ENCODE measurements around the gene ERLEC1. TPM values are rescaled to one million over a fixed set of nuclear protein-coding genes. Genes with fewer than 3 reads are reported as not detected.

The ERLEC1 gene
- total and polyA plus RNA-seq, 2 donors = 32.8 to 34.4 TPM

GRCh38 chr2:53859206-53860181 is 72.7 kb downstream of the ERLEC1 start, which contains the start of gene GPR75:
Gene GPR75, minus strand, starts transcription at chr2:53859967. Its CDS starts 5,211 bp downstream, at chr2:53854756.
- Histone ChIP-seq H3K9me3 (ENCODE audit: control insufficient read depth in 2 of 2, insufficient read depth in 1 of 2, low read length in 1 of 2) (no peaks in the 10 kb centered on the region), H3K27ac (ENCODE audit: low read depth in 1 of 2, low read length in 1 of 2) (no peak within 1 kb of the TSS), H3K36me3 (ENCODE audit: control insufficient read depth in 2 of 2, insufficient read depth in 2 of 2, low read length in 1 of 2) (peaks cover 8 to 11% of the 10 kb centered on the region in 2 donors), H3K27me3 (ENCODE audit: control insufficient read depth in 2 of 2, insufficient read depth in 1 of 2, low read length in 1 of 2) (no peaks in the 10 kb centered on the region), H3K4me1 (ENCODE audit: control insufficient read depth in 2 of 2, insufficient read depth in 2 of 2, low read length in 2 of 2) (no peaks in the 10 kb centered on the region), H3K4me3 (ENCODE audit: low read length in 2 of 2) (no peak within 1 kb of the TSS)
- WGBS = 92% methylated on average over 72 of the region's 72 CpGs
- no peak for DNase-seq (ENCODE audit: low read depth in 6 of 9, low spot score in 9 of 9)

- no peak for DNase-seq (ENCODE audit: low read depth in 6 of 9, low spot score in 9 of 9)
- Histone ChIP-seq H3K9me3 (ENCODE audit: control insufficient read depth in 2 of 2, insufficient read depth in 1 of 2, low read length in 1 of 2) (no peaks in the 10 kb centered on the region), H3K4me3 (ENCODE audit: low read length in 2 of 2) (no peak overlapping the region), H3K36me3 (ENCODE audit: control insufficient read depth in 2 of 2, insufficient read depth in 2 of 2, low read length in 1 of 2) (peaks cover 25 to 28% of the 10 kb centered on the region in 2 donors), H3K27ac (ENCODE audit: low read depth in 1 of 2, low read length in 1 of 2) (no peak overlapping the region), H3K4me1 (ENCODE audit: control insufficient read depth in 2 of 2, insufficient read depth in 2 of 2, low read length in 2 of 2) (no peaks in the 10 kb centered on the region), H3K27me3 (ENCODE audit: control insufficient read depth in 2 of 2, insufficient read depth in 1 of 2, low read length in 1 of 2) (no peaks in the 10 kb centered on the region)
- 82% methylated on average over 5 of the region's 5 CpGs for WGBS
Measured at GRCh38 chr2:53861824-53862223, 75.0 kb downstream of the ERLEC1 start.

GRCh38 chr2:53863538-53864227 is 76.8 kb downstream of the ERLEC1 start:
- H3K27me3 ChIP-seq (ENCODE audit: control insufficient read depth in 2 of 2, insufficient read depth in 1 of 2, low read length in 1 of 2) = no peaks in the 10 kb centered on the region
- H3K9me3 ChIP-seq (ENCODE audit: control insufficient read depth in 2 of 2, insufficient read depth in 1 of 2, low read length in 1 of 2) = no peaks in the 10 kb centered on the region
- no peak for DNase-seq (ENCODE audit: low read depth in 6 of 9, low spot score in 9 of 9)
- H3K36me3 ChIP-seq (ENCODE audit: control insufficient read depth in 2 of 2, insufficient read depth in 2 of 2, low read length in 1 of 2) = peaks cover 33 to 35% of the 10 kb centered on the region in 2 donors
- H3K4me3 ChIP-seq (ENCODE audit: low read length in 2 of 2) = no peak overlapping the region
- WGBS = 99% methylated on average over 6 of the region's 6 CpGs
- no peak overlapping the region for H3K27ac ChIP-seq (ENCODE audit: low read depth in 1 of 2, low read length in 1 of 2)
- H3K4me1 ChIP-seq (ENCODE audit: control insufficient read depth in 2 of 2, insufficient read depth in 2 of 2, low read length in 2 of 2) = no peaks in the 10 kb centered on the region

GRCh38 chr2:53865264-53865663 is 78.4 kb downstream of the ERLEC1 start:
- H3K27ac ChIP-seq (ENCODE audit: low read depth in 1 of 2, low read length in 1 of 2) = no peak overlapping the region
- H3K36me3 ChIP-seq (ENCODE audit: control insufficient read depth in 2 of 2, insufficient read depth in 2 of 2, low read length in 1 of 2) = peaks cover 27 to 43% of the 10 kb centered on the region in 2 donors
- H3K27me3 ChIP-seq (ENCODE audit: control insufficient read depth in 2 of 2, insufficient read depth in 1 of 2, low read length in 1 of 2) = no peaks in the 10 kb centered on the region
- no peaks in the 10 kb centered on the region for H3K4me1 ChIP-seq (ENCODE audit: control insufficient read depth in 2 of 2, insufficient read depth in 2 of 2, low read length in 2 of 2)
- no peak for DNase-seq (ENCODE audit: low read depth in 6 of 9, low spot score in 9 of 9)
- no peaks in the 10 kb centered on the region for H3K9me3 ChIP-seq (ENCODE audit: control insufficient read depth in 2 of 2, insufficient read depth in 1 of 2, low read length in 1 of 2)
- no peak overlapping the region for H3K4me3 ChIP-seq (ENCODE audit: low read length in 2 of 2)
- WGBS = 96% methylated on average over 2 of the region's 2 CpGs

- no peak for DNase-seq (ENCODE audit: low read depth in 6 of 9, low spot score in 9 of 9)
- 97% methylated on average over 5 of the region's 5 CpGs for WGBS
- H3K27me3 ChIP-seq (ENCODE audit: control insufficient read depth in 2 of 2, insufficient read depth in 1 of 2, low read length in 1 of 2) = no peaks in the 10 kb centered on the region
- peaks cover 27 to 50% of the 10 kb centered on the region in 2 donors for H3K36me3 ChIP-seq (ENCODE audit: control insufficient read depth in 2 of 2, insufficient read depth in 2 of 2, low read length in 1 of 2)
- H3K9me3 ChIP-seq (ENCODE audit: control insufficient read depth in 2 of 2, insufficient read depth in 1 of 2, low read length in 1 of 2) = no peaks in the 10 kb centered on the region
- no peak overlapping the region for H3K27ac ChIP-seq (ENCODE audit: low read depth in 1 of 2, low read length in 1 of 2)
- no peaks in the 10 kb centered on the region for H3K4me1 ChIP-seq (ENCODE audit: control insufficient read depth in 2 of 2, insufficient read depth in 2 of 2, low read length in 2 of 2)
- no peak overlapping the region for H3K4me3 ChIP-seq (ENCODE audit: low read length in 2 of 2)
Measured at GRCh38 chr2:53865962-53866361, 79.1 kb downstream of the ERLEC1 start.

- Histone ChIP-seq H3K4me3 (ENCODE audit: low read length in 2 of 2) (no peak overlapping the region), H3K27me3 (ENCODE audit: control insufficient read depth in 2 of 2, insufficient read depth in 1 of 2, low read length in 1 of 2) (no peaks in the 10 kb centered on the region), H3K4me1 (ENCODE audit: control insufficient read depth in 2 of 2, insufficient read depth in 2 of 2, low read length in 2 of 2) (no peaks in the 10 kb centered on the region), H3K27ac (ENCODE audit: low read depth in 1 of 2, low read length in 1 of 2) (no peak overlapping the region), H3K9me3 (ENCODE audit: control insufficient read depth in 2 of 2, insufficient read depth in 1 of 2, low read length in 1 of 2) (no peaks in the 10 kb centered on the region), H3K36me3 (ENCODE audit: control insufficient read depth in 2 of 2, insufficient read depth in 2 of 2, low read length in 1 of 2) (peaks cover 27 to 54% of the 10 kb centered on the region in 2 donors)
- 97% methylated on average over 5 of the region's 5 CpGs for WGBS
- DNase-seq (ENCODE audit: low read depth in 6 of 9, low spot score in 9 of 9) = no peak
Measured at GRCh38 chr2:53867169-53867568, 80.3 kb downstream of the ERLEC1 start.

GRCh38 chr2:53867773-53868172 is 80.9 kb downstream of the ERLEC1 start:
- Histone ChIP-seq H3K27me3 (ENCODE audit: control insufficient read depth in 2 of 2, insufficient read depth in 1 of 2, low read length in 1 of 2) (no peaks in the 10 kb centered on the region), H3K9me3 (ENCODE audit: control insufficient read depth in 2 of 2, insufficient read depth in 1 of 2, low read length in 1 of 2) (no peaks in the 10 kb centered on the region), H3K4me1 (ENCODE audit: control insufficient read depth in 2 of 2, insufficient read depth in 2 of 2, low read length in 2 of 2) (no peaks in the 10 kb centered on the region), H3K36me3 (ENCODE audit: control insufficient read depth in 2 of 2, insufficient read depth in 2 of 2, low read length in 1 of 2) (peaks cover 27 to 54% of the 10 kb centered on the region in 2 donors), H3K4me3 (ENCODE audit: low read length in 2 of 2) (no peak overlapping the region), H3K27ac (ENCODE audit: low read depth in 1 of 2, low read length in 1 of 2) (no peak overlapping the region)
- DNase-seq (ENCODE audit: low read depth in 6 of 9, low spot score in 9 of 9) = no peak
- WGBS = 97% methylated on average over 2 of the region's 2 CpGs

Measured in thymus (tissue), 11 donors.